Astrocyte (in vitro differentiated cells and primary cell): ENCODE data around the gene PSMG3.

Experiments used
- EZH2 ChIP-seq: IDR thresholded peaks from 2 replicates; pipeline ENCODE4 v1.6.1; 2012; ENCODE audit warnings: mild to moderate bottlenecking, low read length, inconsistent platforms; ENCODE audit not compliant: insufficient read depth
- TF ChIP-seq, protein P1 (sequence below): IDR thresholded peaks from 2 replicates; pipeline ENCODE4 v1.5.1; 2011; ENCODE audit warnings: low read depth, mild to moderate bottlenecking, inconsistent platforms, low read length, moderate library complexity; ENCODE audit not compliant: insufficient read depth

DNA sequence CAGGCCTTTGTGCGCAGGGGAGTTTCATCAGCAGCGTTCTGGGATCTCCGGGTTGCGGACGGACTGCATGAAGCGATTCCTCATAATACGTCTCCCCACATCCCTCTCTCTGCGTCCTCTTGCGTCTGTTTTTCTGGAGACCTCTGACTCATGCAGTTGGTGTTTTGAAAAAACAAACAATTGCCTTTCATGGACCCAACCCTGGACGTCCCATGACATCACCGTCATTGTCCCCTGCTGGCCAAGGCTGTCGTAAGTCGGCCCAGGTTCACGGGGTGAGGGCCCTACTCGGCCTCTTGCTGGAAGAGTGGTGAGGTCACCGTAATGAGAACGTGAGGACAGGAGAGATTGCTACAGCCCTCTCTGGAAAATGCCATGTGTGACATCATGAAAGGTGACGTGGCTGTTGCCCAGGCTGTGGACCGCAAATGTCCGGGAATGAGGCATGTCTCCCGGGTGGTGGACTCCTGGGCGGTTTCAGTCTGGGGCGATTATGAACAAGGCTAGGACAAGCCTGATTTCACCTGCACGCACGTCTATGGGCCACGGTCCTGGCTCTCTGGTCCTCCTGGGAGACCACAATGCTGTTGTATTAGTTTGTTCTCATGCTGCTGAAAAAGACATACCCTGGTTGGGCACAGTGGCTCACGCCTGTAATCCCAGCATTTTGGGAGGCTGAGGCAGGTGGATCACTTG is 49.1 kb downstream of the PSMG3 start:
- TF ChIP-seq, protein P1, sequence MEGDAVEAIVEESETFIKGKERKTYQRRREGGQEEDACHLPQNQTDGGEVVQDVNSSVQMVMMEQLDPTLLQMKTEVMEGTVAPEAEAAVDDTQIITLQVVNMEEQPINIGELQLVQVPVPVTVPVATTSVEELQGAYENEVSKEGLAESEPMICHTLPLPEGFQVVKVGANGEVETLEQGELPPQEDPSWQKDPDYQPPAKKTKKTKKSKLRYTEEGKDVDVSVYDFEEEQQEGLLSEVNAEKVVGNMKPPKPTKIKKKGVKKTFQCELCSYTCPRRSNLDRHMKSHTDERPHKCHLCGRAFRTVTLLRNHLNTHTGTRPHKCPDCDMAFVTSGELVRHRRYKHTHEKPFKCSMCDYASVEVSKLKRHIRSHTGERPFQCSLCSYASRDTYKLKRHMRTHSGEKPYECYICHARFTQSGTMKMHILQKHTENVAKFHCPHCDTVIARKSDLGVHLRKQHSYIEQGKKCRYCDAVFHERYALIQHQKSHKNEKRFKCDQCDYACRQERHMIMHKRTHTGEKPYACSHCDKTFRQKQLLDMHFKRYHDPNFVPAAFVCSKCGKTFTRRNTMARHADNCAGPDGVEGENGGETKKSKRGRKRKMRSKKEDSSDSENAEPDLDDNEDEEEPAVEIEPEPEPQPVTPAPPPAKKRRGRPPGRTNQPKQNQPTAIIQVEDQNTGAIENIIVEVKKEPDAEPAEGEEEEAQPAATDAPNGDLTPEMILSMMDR: no peak
- TF ChIP-seq EZH2: no peak
